Naive thymus-derived CD4-positive, alpha-beta T cell (primary cell): ENCODE measurements around the gene AACS. TPM values are rescaled to one million over a fixed set of nuclear protein-coding genes. Genes with fewer than 3 reads are reported as not detected.

Experiments used
- ATAC-seq: fragments of 150-1000 bp; cut with Tn5 transposase; 2 replicates; pipeline ENCODE4 v1.10.0; 2021; ENCODE audit warnings: mild to moderate bottlenecking, moderate library complexity
- CTCF ChIA-PET: fragments of 350-600 bp; sonication (Branson Sonifier 250); formaldehyde crosslinking; loops from one replicate; lab custom pipeline; 2021; ENCODE audit warnings: antibody characterized with exemption; lab: Charles Lee
- POLR2A ChIA-PET: fragments of 350-600 bp; sonication (Branson Sonifier 250); formaldehyde crosslinking; loops from one replicate; lab custom pipeline; 2021; ENCODE audit warnings: antibody characterized with exemption, inconsistent platforms; lab: Charles Lee
- DNase-seq, 9 donors: peaks; one replicate each; pipeline versions ENCODE4 v3.0.0 to v3.0.0-alpha.2; 2020 to 2022; ENCODE audit warnings: mixed read lengths in 1 of 9
- H3K27ac ChIP-seq: one replicate; pipeline ENCODE4 v1.7.0; 2013; ENCODE audit warnings: mild to moderate bottlenecking, low read depth, low read length, moderate library complexity
- H3K27me3 ChIP-seq, 2 donors: one replicate each; pipeline ENCODE4 v1.7.0; 2013; ENCODE audit warnings: low read length in 2 of 2, mild to moderate bottlenecking in 2 of 2, moderate library complexity in 2 of 2; ENCODE audit not compliant: control insufficient read depth in 2 of 2, insufficient read depth in 2 of 2
- H3K36me3 ChIP-seq, 3 experiments: 1 replicate in 2 of 3; 2 replicates in 1 of 3; pipeline ENCODE4 v1.7.0; 2013; ENCODE audit warnings: low read length in 3 of 3, mild to moderate bottlenecking in 3 of 3, moderate library complexity in 1 of 3; ENCODE audit not compliant: insufficient read depth in 3 of 3, control insufficient read depth in 2 of 3
- H3K4me1 ChIP-seq, 2 donors: one replicate each; pipeline ENCODE4 v1.7.0; 2013; ENCODE audit warnings: low read length in 2 of 2, mild to moderate bottlenecking in 2 of 2, moderate library complexity in 1 of 2; ENCODE audit not compliant: control insufficient read depth in 2 of 2, insufficient read depth in 2 of 2
- H3K4me3 ChIP-seq: 2 replicates; pipeline ENCODE4 v1.7.0; 2013; ENCODE audit warnings: mild to moderate bottlenecking, low read length
- H3K9me3 ChIP-seq, 3 experiments: 1 replicate in 2 of 3; 2 replicates in 1 of 3; pipeline ENCODE4 v1.7.0; 2013; ENCODE audit warnings: low read length in 3 of 3; ENCODE audit not compliant: control insufficient read depth in 2 of 3
- H3K27ac Mint-ChIP-seq, 9 donors: one replicate each; pipeline ENCODE4 v1.8.0; 2020 to 2022; ENCODE audit warnings: mixed read lengths in 9 of 9, mild to moderate bottlenecking in 8 of 9, moderate library complexity in 5 of 9, inconsistent platforms in 2 of 9
- H3K27me3 Mint-ChIP-seq, 5 donors: one replicate each; pipeline ENCODE4 v1.8.0; 2021 to 2022; ENCODE audit warnings: mixed read lengths in 5 of 5, mild to moderate bottlenecking in 1 of 5
- H3K36me3 Mint-ChIP-seq, 5 donors: one replicate each; pipeline ENCODE4 v1.8.0; 2020 to 2022; ENCODE audit warnings: mixed read lengths in 5 of 5, mild to moderate bottlenecking in 3 of 5, inconsistent platforms in 1 of 5
- H3K4me1 Mint-ChIP-seq, 7 donors: one replicate each; pipeline ENCODE4 v1.8.0; 2020 to 2022; ENCODE audit warnings: mixed read lengths in 7 of 7, mild to moderate bottlenecking in 3 of 7, inconsistent platforms in 1 of 7
- H3K4me3 Mint-ChIP-seq, 10 donors: one replicate each; pipeline ENCODE4 v1.8.0; 2020 to 2022; ENCODE audit warnings: mild to moderate bottlenecking in 10 of 10, mixed read lengths in 10 of 10, moderate library complexity in 6 of 10, inconsistent platforms in 2 of 10
- H3K9me3 Mint-ChIP-seq, 11 donors: one replicate each; pipeline ENCODE4 v1.8.0; 2020 to 2022; ENCODE audit warnings: mixed read lengths in 11 of 11, mild to moderate bottlenecking in 4 of 11, inconsistent platforms in 1 of 11, moderate library complexity in 1 of 11
- intact Hi-C, 2 donors: fragments of 100-400 bp; cut with micrococcal nuclease; formaldehyde crosslinking; loops; one replicate each; pipeline ENCODE4 v1.15.1; 2023
- polyA plus RNA-seq, 2 donors: library from polyadenylated mRNA; unstranded; fragments of 300-500 nt; fragmentation: Illumina TruSeq; gene quantifications; one replicate each; pipeline ENCODE4 v1.2.3, GENCODE V29; 2021
- total RNA-seq, 6 experiments: library from RNA in 5 of 6; stranded (reverse) in 5 of 6; gene quantifications; 1 replicate in 5 of 6; 2 replicates in 1 of 6; pipeline ENCODE4 v1.2.3 and lab custom pipeline; 2021 to 2026

Gene AACS
- total and polyA plus RNA-seq, 7 experiments from 2014 or later, result 11.6 to 21.7 (median 14.8) TPM

DNA sequence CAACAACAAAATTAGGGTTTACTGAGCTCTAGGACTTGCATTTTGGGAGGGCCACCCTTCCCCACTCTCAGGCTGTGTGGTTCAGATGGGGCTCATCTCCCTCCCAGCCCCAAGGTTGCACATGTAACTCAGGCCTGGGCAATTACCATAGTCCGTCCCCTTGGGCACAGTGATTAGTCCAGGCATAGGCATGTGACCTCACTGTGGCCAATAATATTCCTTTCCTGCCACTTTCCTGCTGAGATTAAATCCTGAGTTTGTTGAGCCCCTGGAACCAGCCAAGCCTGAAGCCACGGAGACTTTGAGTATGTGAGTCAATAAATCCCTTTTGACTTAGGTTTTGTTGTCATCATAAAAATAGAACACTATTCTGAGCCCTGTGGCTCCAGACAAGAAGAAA is 113.0 kb downstream of the AACS start:
- DNase-seq, result no peak
- H3K4me3 Mint-ChIP-seq, result no peak overlapping the region
- no peak overlapping the region for H3K27ac Mint-ChIP-seq
- H3K9me3 Mint-ChIP-seq, result peaks cover 0 to 15% (median 2%) of the 10 kb centered on the region in 11 donors
- ChIA-PET POLR2A (no interaction called here), CTCF (no interaction called here)
- H3K4me1 ChIP-seq, result no peaks in the 10 kb centered on the region
- H3K27me3 ChIP-seq, result peaks cover 0 to 1% of the 10 kb centered on the region in 2 donors
- H3K36me3 ChIP-seq, result no peaks in the 10 kb centered on the region
- no peaks in the 10 kb centered on the region for H3K9me3 ChIP-seq
- peaks cover 22 to 57% (median 49%) of the 10 kb centered on the region in 5 donors for H3K27me3 Mint-ChIP-seq
- no peak overlapping the region for H3K4me3 ChIP-seq
- peaks cover 0 to 2% (median 1%) of the 10 kb centered on the region in 7 donors for H3K4me1 Mint-ChIP-seq
- no peak overlapping the region for H3K27ac ChIP-seq
- no peak for ATAC-seq
- H3K36me3 Mint-ChIP-seq, result peaks cover 0 to 4% (median 0%) of the 10 kb centered on the region in 5 donors
- intact Hi-C loops, result no loop called here

DNA sequence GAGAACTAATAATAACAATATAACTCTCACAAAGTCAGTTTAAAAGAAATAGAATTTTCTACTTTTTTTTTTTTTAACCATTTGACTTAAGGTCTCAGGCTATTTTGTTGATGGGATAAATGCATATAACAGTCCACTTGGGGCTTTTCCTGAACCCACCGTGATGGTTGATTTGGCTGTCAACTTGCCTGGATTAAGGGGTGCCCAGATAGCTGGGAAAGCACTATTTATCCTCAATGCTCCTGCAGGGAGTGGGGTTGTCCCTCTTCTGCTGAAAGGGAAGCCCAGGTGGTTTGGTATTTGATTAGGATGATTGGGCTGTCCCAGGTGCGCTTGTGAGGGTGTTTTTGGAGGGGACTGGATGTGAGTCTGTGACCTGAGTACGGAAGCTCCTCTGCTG is 114.9 kb downstream of the AACS start:
- Histone ChIP-seq H3K36me3 (no peaks in the 10 kb centered on the region), H3K4me1 (no peaks in the 10 kb centered on the region), H3K27ac (no peak overlapping the region), H3K27me3 (peaks cover 0 to 5% of the 10 kb centered on the region in 2 donors), H3K9me3 (no peaks in the 10 kb centered on the region), H3K4me3 (no peak overlapping the region)
- no peak overlapping the region for H3K4me3 Mint-ChIP-seq
- no peak for ATAC-seq
- no peak for DNase-seq
- ChIA-PET CTCF (interaction anchor here (0.6 kb wide), 1 partner anchor 271 kb away, joined by 4 read pairs; no protein-coding TSS in a partner anchor), POLR2A (no interaction called here)
- H3K9me3 Mint-ChIP-seq, result peaks cover 0 to 12% (median 2%) of the 10 kb centered on the region in 11 donors
- peaks cover 0 to 4% (median 0%) of the 10 kb centered on the region in 5 donors for H3K36me3 Mint-ChIP-seq
- H3K27me3 Mint-ChIP-seq, result peaks cover 42 to 69% (median 61%) of the 10 kb centered on the region in 5 donors
- peaks cover 0 to 6% (median 3%) of the 10 kb centered on the region in 7 donors for H3K4me1 Mint-ChIP-seq
- intact Hi-C loops, result loop anchor here (5.0 to 10.0 kb wide), 3 partner anchors 152 to 1927 kb away; partner anchors contain the start of gene DHX37 (in 1 of the 2)
- no peak overlapping the region for H3K27ac Mint-ChIP-seq

DNA sequence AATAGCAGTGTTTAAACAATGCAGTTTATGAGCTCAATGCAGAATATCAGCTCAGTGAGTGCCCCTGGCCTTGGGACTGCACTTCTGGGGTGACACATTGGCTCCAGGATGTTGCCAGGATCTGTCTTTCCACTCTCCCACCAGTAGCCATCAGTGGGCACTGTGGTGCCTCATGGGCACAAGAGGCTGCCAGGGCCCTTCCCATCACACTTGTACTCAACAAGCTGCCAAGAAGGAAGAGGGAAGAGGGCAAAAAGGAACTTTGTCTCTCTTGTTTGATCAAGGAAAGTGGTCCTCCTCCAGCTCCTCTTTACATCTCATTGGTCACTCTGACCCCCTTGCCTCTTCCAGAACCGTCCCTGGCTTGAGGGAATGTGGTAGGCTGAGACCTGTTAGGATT is 115.9 kb downstream of the AACS start:
- Histone ChIP-seq H3K4me3 (no peak overlapping the region), H3K9me3 (no peaks in the 10 kb centered on the region), H3K27me3 (peaks cover 0 to 5% of the 10 kb centered on the region in 2 donors), H3K27ac (no peak overlapping the region), H3K4me1 (no peaks in the 10 kb centered on the region), H3K36me3 (no peaks in the 10 kb centered on the region)
- intact Hi-C loops, result loop anchor here (5.0 to 10.0 kb wide), 3 partner anchors 151 to 1926 kb away; partner anchors contain the start of gene DHX37 (in 1 of the 2)
- H3K36me3 Mint-ChIP-seq, result peaks cover 0 to 2% (median 0%) of the 10 kb centered on the region in 5 donors
- DNase-seq (no peak), ATAC-seq (no peak)
- POLR2A ChIA-PET, result no interaction called here
- H3K27ac Mint-ChIP-seq, result no peak overlapping the region
- CTCF ChIA-PET, result no interaction called here
- peaks cover 49 to 71% (median 61%) of the 10 kb centered on the region in 5 donors for H3K27me3 Mint-ChIP-seq
- H3K9me3 Mint-ChIP-seq, result peaks cover 0 to 2% (median 0%) of the 10 kb centered on the region in 11 donors
- no peak overlapping the region for H3K4me3 Mint-ChIP-seq
- H3K4me1 Mint-ChIP-seq, result peaks cover 0 to 9% (median 3%) of the 10 kb centered on the region in 7 donors

- H3K4me1 Mint-ChIP-seq, result peaks cover 5 to 11% (median 7%) of the 10 kb centered on the region in 7 donors
- H3K36me3 Mint-ChIP-seq, result no peaks in the 10 kb centered on the region
- H3K27me3 Mint-ChIP-seq, result peaks cover 47 to 65% (median 58%) of the 10 kb centered on the region in 5 donors
- ChIA-PET CTCF (interaction anchor here (0.8 to 1.5 kb wide), 6 partner anchors 9 to 1692 kb away, joined by 3 to 4 read pairs (median 3); no protein-coding TSS in a partner anchor), POLR2A (no interaction called here)
- peak overlapping the region in 6 of 10 donors; percentile 17 to 47 (median 34) for H3K4me3 Mint-ChIP-seq
- Histone ChIP-seq H3K27ac (no peak overlapping the region), H3K27me3 (peaks cover 0 to 5% of the 10 kb centered on the region in 2 donors), H3K9me3 (no peaks in the 10 kb centered on the region), H3K4me1 (no peaks in the 10 kb centered on the region), H3K4me3 (no peak overlapping the region), H3K36me3 (no peaks in the 10 kb centered on the region)
- DNase-seq (peak; percentile 31 to 86 (median 72)), ATAC-seq (peak; percentile 85)
- H3K9me3 Mint-ChIP-seq, result peaks cover 0 to 2% (median 0%) of the 10 kb centered on the region in 11 donors
- no peak overlapping the region for H3K27ac Mint-ChIP-seq
- intact Hi-C loops, result loop anchor here (1.0 to 10.0 kb wide), 7 partner anchors 20 to 1924 kb away; partner anchors contain the start of gene DHX37 (in 1 of the 2)
Measured at GRCh38 chr12:125183187-125184067, 118.2 kb downstream of the AACS start.

- H3K4me3 Mint-ChIP-seq, result peak overlapping the region in 4 of 10 donors; percentile 30 to 69 (median 41)
- peaks cover 49 to 70% (median 64%) of the 10 kb centered on the region in 5 donors for H3K27me3 Mint-ChIP-seq
- intact Hi-C loops, result loop anchor here (5.0 to 10.0 kb wide), 3 partner anchors 148 to 1923 kb away; partner anchors contain the start of gene DHX37 (in 1 of the 2)
- H3K27me3 ChIP-seq, result peaks cover 0 to 5% of the 10 kb centered on the region in 2 donors
- H3K36me3 ChIP-seq, result no peaks in the 10 kb centered on the region
- no peaks in the 10 kb centered on the region for H3K4me1 ChIP-seq
- H3K27ac Mint-ChIP-seq, result no peak overlapping the region
- H3K4me3 ChIP-seq, result no peak overlapping the region
- POLR2A ChIA-PET, result no interaction called here
- H3K9me3 Mint-ChIP-seq, result peaks cover 0 to 2% (median 0%) of the 10 kb centered on the region in 11 donors
- H3K27ac ChIP-seq, result no peak overlapping the region
- no peaks in the 10 kb centered on the region for H3K9me3 ChIP-seq
- ATAC-seq (no peak), DNase-seq (no peak)
- H3K4me1 Mint-ChIP-seq, result peaks cover 5 to 11% (median 7%) of the 10 kb centered on the region in 7 donors
- no peaks in the 10 kb centered on the region for H3K36me3 Mint-ChIP-seq
- CTCF ChIA-PET, result interaction anchor here (0.7 to 0.8 kb wide), 3 partner anchors 27 to 1689 kb away, joined by 3 read pairs; no protein-coding TSS in a partner anchor
Measured at GRCh38 chr12:125184213-125184967, 119.2 kb downstream of the AACS start.

GRCh38 chr12:125185311-125185739 is 120.1 kb downstream of the AACS start:
- ATAC-seq, result no peak
- Histone ChIP-seq H3K4me1 (no peaks in the 10 kb centered on the region), H3K36me3 (no peaks in the 10 kb centered on the region), H3K9me3 (no peaks in the 10 kb centered on the region), H3K27me3 (peaks cover 0 to 8% of the 10 kb centered on the region in 2 donors), H3K4me3 (no peak overlapping the region), H3K27ac (no peak overlapping the region)
- Mint-ChIP-seq H3K9me3 (peaks cover 0 to 2% (median 0%) of the 10 kb centered on the region in 11 donors), H3K27ac (no peak overlapping the region), H3K36me3 (no peaks in the 10 kb centered on the region), H3K4me3 (peak overlapping the region in 4 of 10 donors; percentile 18 to 69 (median 40)), H3K27me3 (peaks cover 58 to 78% (median 73%) of the 10 kb centered on the region in 5 donors), H3K4me1 (peaks cover 5 to 11% (median 7%) of the 10 kb centered on the region in 7 donors)
- DNase-seq, result no peak
- intact Hi-C loops, result loop anchor here in 1 of 2 donors (10.0 kb wide), 1 partner anchor 201 kb away; the partner anchor contains the start of gene DHX37
- ChIA-PET POLR2A (no interaction called here), CTCF (no interaction called here)
